Measurements from ENCODE around the gene PFKFB4. TPM values are rescaled to one million over a fixed set of nuclear protein-coding genes. Genes with fewer than 3 reads are reported as not detected.

The PFKFB4 gene
- total RNA-seq, 4 donors from 2014 or later = 2.3 to 4.9 (median 3.2) TPM

DNA sequence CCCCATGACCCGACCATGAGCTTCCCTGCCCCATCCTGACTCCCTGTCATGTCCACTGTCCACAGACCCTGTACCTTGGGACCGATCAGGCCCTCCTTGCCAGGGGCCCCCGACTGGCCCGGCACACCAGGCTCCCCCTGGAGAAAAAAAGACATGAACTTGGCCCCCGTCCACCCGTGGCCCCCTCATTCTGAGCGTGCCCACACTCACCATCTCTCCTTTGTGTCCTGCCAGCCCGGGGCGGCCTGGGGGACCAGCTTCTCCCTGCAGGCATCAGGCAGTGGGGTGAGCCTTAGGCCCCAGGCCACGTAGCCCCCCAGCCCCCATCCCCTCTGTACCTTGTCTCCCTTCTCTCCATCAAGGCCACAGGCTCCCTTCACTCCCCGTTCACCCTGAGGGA lies 10.9 kb upstream of the PFKFB4 start:
- no peaks in the 10 kb centered on the region for H3K4me1 ChIP-seq
- DNase-seq = no peak
- no peaks in the 10 kb centered on the region for H3K36me3 ChIP-seq
- WGBS, 2 donors = 91 to 92% methylated on average over 11 of the region's 11 CpGs
- no peak overlapping the region for H3K4me3 ChIP-seq (replicated peaks in 1 of 3)
- no peaks in the 10 kb centered on the region for H3K9me3 ChIP-seq
- TF ChIP-seq, protein P1, sequence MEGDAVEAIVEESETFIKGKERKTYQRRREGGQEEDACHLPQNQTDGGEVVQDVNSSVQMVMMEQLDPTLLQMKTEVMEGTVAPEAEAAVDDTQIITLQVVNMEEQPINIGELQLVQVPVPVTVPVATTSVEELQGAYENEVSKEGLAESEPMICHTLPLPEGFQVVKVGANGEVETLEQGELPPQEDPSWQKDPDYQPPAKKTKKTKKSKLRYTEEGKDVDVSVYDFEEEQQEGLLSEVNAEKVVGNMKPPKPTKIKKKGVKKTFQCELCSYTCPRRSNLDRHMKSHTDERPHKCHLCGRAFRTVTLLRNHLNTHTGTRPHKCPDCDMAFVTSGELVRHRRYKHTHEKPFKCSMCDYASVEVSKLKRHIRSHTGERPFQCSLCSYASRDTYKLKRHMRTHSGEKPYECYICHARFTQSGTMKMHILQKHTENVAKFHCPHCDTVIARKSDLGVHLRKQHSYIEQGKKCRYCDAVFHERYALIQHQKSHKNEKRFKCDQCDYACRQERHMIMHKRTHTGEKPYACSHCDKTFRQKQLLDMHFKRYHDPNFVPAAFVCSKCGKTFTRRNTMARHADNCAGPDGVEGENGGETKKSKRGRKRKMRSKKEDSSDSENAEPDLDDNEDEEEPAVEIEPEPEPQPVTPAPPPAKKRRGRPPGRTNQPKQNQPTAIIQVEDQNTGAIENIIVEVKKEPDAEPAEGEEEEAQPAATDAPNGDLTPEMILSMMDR (IDR thresholded peaks at IDR 0.05) = no peak
- TF ChIP-seq POLR2A (IDR thresholded peaks at IDR 0.05) = no peak
- intact Hi-C loops (cut with DNase I) = no loop called here
- H3K27ac ChIP-seq = no peak overlapping the region
- no peaks in the 10 kb centered on the region for H3K27me3 ChIP-seq

DNA sequence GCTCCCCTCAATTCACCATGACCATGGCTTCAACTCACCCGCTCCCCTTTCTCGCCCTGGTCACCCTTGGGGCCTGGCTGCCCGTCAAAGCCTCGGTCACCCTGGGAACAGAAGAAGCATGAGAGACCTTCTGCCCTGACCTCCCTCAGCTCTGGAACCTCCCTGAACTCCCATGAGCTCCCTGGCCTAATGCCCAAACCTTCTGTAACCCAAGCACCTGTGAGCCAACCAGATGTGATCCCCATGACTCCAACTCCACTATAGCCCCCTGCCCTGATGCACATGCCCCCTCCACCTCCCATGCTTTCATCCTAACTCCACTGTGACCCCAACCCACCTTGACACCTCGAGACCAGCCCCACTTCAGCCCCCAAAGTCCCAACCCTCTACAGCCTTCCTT lies 10.5 kb upstream of the PFKFB4 start:
- H3K27me3 ChIP-seq = no peaks in the 10 kb centered on the region
- H3K4me3 ChIP-seq (replicated peaks in 1 of 3) = no peak overlapping the region
- DNase-seq = no peak
- 86 to 93% methylated on average over 5 of the region's 5 CpGs for WGBS, 2 donors
- TF ChIP-seq POLR2A (IDR thresholded peaks at IDR 0.05) = no peak
- TF ChIP-seq, protein P1 (IDR thresholded peaks at IDR 0.05) = no peak
- H3K9me3 ChIP-seq = no peaks in the 10 kb centered on the region
- H3K4me1 ChIP-seq = no peaks in the 10 kb centered on the region
- no peaks in the 10 kb centered on the region for H3K36me3 ChIP-seq
- H3K27ac ChIP-seq = no peak overlapping the region
- intact Hi-C loops (cut with DNase I) = no loop called here

DNA sequence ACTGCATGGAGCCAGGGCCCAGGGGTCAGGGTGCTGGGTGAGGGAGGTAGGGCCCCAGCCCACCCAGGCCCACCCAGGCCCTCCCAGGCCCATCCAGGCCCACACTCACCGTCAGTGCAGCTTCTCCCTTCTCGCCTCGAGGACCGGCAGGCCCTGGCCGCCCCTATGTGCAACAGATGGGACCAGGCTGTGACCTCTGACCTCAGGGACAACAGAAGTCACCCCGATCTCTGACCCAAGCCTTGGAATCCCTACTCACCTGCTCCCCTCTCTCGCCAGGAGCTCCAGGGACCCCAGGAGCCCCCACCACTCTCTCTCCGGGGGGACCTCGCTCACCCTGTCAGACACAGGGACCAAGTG lies 9.8 kb upstream of the PFKFB4 start:
- 94 to 100% methylated on average over 6 to 9 of the region's 9 CpGs for WGBS, 2 donors
- intact Hi-C loops (cut with DNase I) = no loop called here

DNA sequence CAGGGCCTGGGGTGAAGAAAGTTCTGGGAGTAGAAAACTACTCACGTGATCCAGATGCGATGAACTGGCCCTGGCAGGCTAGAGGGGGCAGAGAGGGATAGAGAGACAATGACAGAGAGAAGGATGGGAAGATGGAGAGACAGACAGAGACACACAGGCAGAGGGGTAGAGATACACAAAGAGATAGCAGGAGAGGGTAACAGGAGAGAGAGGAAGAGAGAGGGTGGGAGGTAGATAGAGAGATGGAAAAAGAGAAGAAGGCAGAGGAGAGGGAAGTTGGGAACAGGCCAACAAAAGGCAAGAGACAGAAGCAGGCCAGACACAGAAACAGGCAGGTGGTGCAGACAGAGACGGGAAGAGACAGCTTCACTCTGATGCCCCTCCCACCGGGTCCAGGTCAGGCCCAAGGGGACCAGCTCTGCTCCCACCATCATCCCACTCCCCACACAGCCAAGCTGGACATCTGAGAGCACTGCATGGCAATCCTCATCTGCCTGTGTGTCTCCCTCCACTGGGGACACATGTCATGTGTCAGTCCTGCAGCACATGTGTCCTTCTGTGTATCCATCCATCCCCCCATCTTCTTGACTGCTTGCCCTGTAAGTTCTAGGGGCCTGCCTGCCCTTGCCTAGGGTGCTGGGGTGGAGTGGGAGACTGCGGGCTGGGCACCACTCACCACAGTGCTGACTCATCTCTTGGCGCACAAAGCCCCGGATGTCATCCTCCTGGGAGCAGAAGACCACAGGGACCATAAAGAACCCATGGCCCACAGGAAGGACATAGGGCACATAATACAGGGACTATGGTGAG lies 9.2 kb upstream of the PFKFB4 start:
- WGBS, 2 donors = 62 to 76% methylated on average over 4 to 7 of the region's 7 CpGs
- Histone ChIP-seq H3K27me3 (no peaks in the 10 kb centered on the region), H3K9me3 (no peaks in the 10 kb centered on the region), H3K27ac (no peak overlapping the region), H3K4me1 (peaks cover 4 to 6% of the 10 kb centered on the region in 2 donors), H3K36me3 (no peaks in the 10 kb centered on the region), H3K4me3 (replicated peaks in 1 of 3) (no peak overlapping the region)
- DNase-seq = no peak
- intact Hi-C loops (cut with DNase I) = no loop called here
- TF ChIP-seq, protein P1 (IDR thresholded peaks at IDR 0.05) = no peak
- TF ChIP-seq POLR2A (IDR thresholded peaks at IDR 0.05) = no peak

More for the DNA sequence above, 9.8 kb upstream of the PFKFB4 start:
- DNase-seq = no peak
- no peaks in the 10 kb centered on the region for H3K27me3 ChIP-seq
- H3K36me3 ChIP-seq = no peaks in the 10 kb centered on the region
- H3K9me3 ChIP-seq = no peaks in the 10 kb centered on the region
- no peak overlapping the region for H3K27ac ChIP-seq
- H3K4me3 ChIP-seq (replicated peaks in 1 of 3) = no peak overlapping the region
- H3K4me1 ChIP-seq = peaks cover 0 to under 1% of the 10 kb centered on the region in 2 donors
- TF ChIP-seq, protein P1 (IDR thresholded peaks at IDR 0.05) = no peak
- no peak for TF ChIP-seq POLR2A (IDR thresholded peaks at IDR 0.05)

DNA sequence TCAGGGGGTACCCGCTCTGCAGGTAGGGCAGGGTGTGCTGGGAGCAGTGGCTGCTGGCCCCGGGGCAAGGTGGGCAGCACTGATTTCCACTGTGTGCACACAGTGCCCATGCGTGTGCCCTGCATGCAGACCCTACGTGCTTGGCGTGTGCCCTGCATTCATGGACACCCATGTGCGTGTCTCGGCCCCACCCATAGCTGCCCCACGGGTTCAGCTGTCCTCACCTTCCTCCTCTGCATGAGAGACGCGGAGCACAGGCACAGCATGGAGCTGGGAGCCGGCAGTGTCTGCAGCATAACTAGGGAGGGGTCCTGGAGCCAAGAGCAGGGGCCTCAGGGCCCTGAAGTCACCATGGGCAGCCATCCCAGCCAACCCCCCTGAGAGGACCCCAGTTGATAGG lies 8.6 kb upstream of the PFKFB4 start:
- H3K4me1 ChIP-seq = peaks cover 9 to 12% of the 10 kb centered on the region in 2 donors
- no peak for DNase-seq
- WGBS, 2 donors = 77 to 90% methylated on average over 6 to 10 of the region's 11 CpGs
- H3K27me3 ChIP-seq = no peaks in the 10 kb centered on the region
- no peak overlapping the region for H3K4me3 ChIP-seq (replicated peaks in 1 of 3)
- no peak for TF ChIP-seq POLR2A (IDR thresholded peaks at IDR 0.05)
- TF ChIP-seq, protein P1 (IDR thresholded peaks at IDR 0.05) = no peak
- H3K27ac ChIP-seq = no peak overlapping the region
- H3K9me3 ChIP-seq = no peaks in the 10 kb centered on the region
- intact Hi-C loops (cut with DNase I) = no loop called here
- no peaks in the 10 kb centered on the region for H3K36me3 ChIP-seq
